Upper lobe of left lung (tissue), 4 donors: Measurements from ENCODE around the gene LDB2.

ENCODE experiments used
- POLR2A ChIP-seq, 4 donors: fragments of 450-650 bp; IDR thresholded peaks; one replicate each; pipeline ENCODE4 v1.5.1; 2016 to 2017; ENCODE audit warnings: antibody characterized with exemption in 4 of 4, mild to moderate bottlenecking in 2 of 4
- TF ChIP-seq, protein P1 (sequence below), 6 experiments: fragments of 450-650 bp in 4 of 6; fragments of 200-600 bp in 2 of 6; sonication (generic) in 2 of 6; IDR thresholded peaks; one replicate each; pipeline ENCODE4 v1.5.1; 2016 to 2019; ENCODE audit warnings: antibody characterized with exemption in 6 of 6

DNA sequence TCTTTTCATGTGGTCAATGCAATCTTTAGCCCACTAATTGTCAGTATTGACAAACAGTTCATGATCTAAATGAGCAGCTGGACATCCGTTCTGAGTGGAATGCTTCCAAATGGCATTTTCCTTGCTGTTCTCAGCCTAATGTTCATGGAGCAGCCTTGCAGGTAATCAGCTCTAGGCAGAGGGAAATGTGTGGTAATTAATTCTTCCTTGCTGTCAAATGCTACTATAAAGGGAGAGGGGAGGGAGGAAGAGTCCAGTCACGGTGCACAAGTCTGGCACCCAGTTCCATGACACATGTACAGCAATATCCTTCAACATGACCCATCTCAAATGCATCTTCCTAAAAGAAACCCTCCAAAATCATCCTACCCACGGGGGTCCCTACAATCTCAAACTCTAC lies 88.5 kb downstream of the LDB2 start:
- TF ChIP-seq, protein P1, sequence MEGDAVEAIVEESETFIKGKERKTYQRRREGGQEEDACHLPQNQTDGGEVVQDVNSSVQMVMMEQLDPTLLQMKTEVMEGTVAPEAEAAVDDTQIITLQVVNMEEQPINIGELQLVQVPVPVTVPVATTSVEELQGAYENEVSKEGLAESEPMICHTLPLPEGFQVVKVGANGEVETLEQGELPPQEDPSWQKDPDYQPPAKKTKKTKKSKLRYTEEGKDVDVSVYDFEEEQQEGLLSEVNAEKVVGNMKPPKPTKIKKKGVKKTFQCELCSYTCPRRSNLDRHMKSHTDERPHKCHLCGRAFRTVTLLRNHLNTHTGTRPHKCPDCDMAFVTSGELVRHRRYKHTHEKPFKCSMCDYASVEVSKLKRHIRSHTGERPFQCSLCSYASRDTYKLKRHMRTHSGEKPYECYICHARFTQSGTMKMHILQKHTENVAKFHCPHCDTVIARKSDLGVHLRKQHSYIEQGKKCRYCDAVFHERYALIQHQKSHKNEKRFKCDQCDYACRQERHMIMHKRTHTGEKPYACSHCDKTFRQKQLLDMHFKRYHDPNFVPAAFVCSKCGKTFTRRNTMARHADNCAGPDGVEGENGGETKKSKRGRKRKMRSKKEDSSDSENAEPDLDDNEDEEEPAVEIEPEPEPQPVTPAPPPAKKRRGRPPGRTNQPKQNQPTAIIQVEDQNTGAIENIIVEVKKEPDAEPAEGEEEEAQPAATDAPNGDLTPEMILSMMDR (IDR thresholded peaks at IDR 0.05) = no peak
- no peak for TF ChIP-seq POLR2A (IDR thresholded peaks at IDR 0.05)
